HT1080 (cell line): ENCODE data around the gene CANT1. TPM values are rescaled to one million over a fixed set of nuclear protein-coding genes. Genes with fewer than 3 reads are reported as not detected.
A peak's percentile ranks its signal among the peaks of the same experiment; 100 is the strongest.
"Not testable (repeated sequence)": the region's sequence is repeated elsewhere in the genome, so short reads cannot be mapped to it uniquely, and the experiment has no call there.

Experiments
- DNase-seq: peaks from one replicate; pipeline ENCODE4 v3.0.0-alpha.2; 2015; ENCODE audit warnings: low read depth
- total RNA-seq: library from RNA; depleted of rRNA; stranded (reverse); fragments of >200 nt; shearing (Covaris generic); gene quantifications from 2 replicates; pipeline ENCODE4 v1.2.3, GENCODE V29; 2014

Gene CANT1
- total RNA-seq, 1 experiment from 2014 or later = 92.2 TPM

DNA sequence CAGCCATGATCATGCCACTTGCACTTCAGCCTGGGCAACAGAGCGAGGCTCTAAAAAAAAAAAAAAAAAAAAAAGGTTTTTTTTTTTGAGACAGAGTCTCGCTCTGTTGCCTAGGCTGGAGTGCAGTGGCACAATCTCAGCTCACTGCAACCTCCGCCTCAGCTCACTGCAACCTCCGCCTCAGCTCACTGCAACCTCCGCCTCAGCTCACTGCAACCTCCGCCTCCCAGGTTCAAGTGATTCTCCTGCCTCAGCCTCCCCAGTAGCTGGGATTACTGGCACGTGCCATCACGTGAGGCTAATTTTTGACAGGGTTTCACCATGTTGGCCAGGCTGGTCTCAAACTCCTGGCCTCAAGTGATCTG, 46.6 kb downstream of the CANT1 start:
- not testable (repeated sequence) for DNase-seq

DNA sequence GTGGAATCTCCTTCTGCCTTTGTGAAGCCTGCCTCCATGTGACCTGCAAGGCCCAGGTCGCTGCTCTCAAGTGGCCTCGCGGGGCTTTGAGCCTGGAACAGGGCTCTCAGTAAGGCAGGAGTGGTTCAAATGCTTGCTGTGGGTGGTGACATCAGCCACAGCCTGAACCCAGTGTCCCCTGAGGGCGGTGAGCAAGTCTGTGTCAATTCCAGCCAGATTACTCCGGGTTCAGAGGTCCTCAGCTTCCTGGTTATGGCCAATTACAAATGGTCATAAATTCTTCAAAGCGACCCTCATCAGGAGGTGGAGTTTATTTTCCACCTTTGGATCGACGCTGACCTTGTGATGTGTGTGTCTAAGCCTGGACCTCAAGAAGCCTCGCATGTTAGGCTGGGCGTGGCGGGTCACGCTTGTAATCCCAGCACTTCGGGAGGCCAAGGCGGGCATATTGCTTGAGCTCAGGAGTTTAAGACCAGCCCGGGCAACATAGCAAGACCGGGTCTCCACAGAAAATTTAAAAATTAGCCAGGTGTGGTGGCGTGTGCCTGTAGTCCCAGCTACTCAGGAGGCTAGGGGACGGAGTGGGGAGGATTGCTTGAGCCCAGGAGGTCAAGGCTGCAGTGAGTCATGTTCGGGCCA, 47.1 kb downstream of the CANT1 start:
- no peak for DNase-seq

- DNase-seq = no peak
Observed at GRCh38 chr17:78961571-78961970, 48.0 kb downstream of the CANT1 start.

DNA sequence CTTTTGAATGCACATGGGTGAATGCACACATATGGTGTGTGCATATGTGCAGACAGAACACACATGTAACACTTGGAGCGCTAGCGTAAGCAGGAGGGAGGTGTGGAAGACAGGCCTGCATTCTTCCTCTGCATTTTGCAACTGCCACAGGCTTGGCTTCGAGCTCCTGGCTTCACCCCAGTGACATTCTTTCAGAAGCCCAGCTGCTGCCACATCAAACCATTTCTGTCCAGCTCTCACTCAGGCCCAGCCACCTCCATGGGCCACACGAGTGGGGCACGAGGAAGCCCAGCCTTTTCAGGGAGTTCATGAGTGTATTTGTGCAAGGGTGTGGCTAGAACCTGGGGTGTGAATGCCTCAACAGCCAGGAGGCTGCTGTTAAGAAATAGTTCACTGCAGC, 48.6 kb downstream of the CANT1 start:
- DNase-seq = no peak

DNA sequence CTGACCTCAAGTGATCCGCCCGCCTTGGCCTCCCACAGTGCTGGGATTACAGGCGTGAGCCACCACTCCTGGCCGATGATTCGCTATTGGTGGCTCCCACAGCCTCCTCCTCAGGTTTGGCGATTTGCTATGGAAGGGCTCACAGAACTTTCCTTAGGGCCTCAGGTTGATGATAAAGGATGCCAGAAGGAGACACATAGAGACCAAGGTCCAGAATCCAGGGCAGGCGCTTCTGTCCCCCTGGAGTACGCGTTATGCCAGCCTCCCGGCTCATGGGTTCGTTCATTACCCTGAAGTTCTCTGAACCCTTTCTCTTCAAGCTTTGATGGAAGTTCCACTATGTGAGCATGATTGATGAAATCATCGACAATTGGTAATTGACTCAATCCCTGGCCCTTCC, 49.8 kb downstream of the CANT1 start:
- DNase-seq = no peak

DNA sequence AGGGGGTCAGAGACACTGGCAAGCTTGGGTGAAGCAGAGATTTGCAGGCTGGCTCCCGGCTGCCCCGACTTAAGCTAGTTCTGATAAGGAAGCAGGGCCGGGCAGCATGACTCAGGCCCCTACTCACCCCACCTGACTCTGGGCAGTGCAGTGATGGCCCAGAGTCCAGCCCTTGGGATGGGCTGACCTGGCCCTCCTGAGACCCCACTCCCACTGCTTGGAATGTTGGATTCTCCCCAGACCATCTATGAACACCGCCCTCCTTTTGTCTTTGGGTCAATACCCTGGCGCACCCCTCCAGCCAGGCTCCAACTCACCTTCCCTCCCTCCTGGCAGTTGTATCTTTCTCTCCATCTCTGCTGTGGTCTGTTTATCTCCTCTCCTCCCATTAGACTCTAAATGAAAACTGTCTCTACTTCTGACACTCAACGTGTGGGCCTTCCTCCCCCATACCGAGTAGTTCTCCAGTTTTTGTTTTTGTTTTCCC, 50.9 kb downstream of the CANT1 start:
- DNase-seq = peak; percentile 42

DNA sequence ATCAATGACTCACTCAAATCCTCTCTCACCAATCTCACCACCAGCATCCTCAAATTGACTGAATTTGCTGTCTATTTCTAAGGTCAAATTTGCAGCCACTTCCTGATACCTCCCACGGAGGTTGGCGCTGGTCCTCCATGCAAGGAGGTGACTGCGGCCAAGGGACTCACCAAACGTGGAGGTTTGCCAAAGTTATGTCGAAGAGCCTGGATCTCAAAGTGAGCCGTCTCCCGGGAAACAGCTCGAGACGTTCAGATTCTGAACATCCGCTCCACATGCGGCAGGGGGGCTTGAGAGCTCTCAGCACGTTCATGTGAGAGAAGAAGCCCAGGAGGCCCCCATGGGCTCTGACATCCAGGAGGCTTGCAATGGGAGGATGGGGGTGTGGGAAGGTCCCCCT, 52.4 kb downstream of the CANT1 start:
- DNase-seq = peak; percentile 78

- DNase-seq = no peak
Observed at GRCh38 chr17:78956254-78956653, 53.3 kb downstream of the CANT1 start.

GRCh38 chr17:78954684-78955083, 54.9 kb downstream of the CANT1 start:
- DNase-seq = no peak

GRCh38 chr17:78953356-78954350, 55.9 kb downstream of the CANT1 start:
- DNase-seq = no peak

- no peak for DNase-seq
Observed at GRCh38 chr17:78952706-78953105, 56.9 kb downstream of the CANT1 start.

DNA sequence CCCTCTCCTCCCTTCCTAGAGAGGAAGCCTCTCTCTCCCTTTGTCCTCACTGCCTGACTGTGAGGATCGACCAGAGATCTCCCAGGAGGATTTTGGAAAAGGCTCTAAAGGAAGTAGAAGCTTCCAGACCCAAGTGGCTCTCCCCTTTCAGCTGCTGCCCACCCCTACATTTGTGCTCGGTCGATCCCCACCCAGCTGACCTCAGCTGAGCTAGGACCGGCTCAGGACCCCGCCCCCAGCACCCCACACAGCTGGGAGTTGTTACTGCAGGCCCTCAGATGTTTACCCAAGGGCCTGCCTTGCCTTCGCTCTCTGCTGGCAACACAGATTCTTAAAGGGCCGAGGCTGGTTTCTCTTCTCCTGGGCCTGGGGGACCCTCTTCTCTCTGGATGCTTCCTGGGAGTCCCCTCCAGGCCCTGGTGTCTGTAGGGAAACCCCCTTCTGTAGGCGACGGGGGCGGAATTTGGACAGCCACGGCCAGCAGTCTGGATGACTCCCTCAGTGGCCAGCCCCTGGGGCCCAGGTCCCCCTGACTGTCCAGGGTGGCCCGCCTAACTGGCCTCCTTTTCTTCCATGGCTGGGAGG, 57.5 kb downstream of the CANT1 start:
- no peak for DNase-seq

GRCh38 chr17:78950870-78951269, 58.7 kb downstream of the CANT1 start:
- DNase-seq = no peak

DNA sequence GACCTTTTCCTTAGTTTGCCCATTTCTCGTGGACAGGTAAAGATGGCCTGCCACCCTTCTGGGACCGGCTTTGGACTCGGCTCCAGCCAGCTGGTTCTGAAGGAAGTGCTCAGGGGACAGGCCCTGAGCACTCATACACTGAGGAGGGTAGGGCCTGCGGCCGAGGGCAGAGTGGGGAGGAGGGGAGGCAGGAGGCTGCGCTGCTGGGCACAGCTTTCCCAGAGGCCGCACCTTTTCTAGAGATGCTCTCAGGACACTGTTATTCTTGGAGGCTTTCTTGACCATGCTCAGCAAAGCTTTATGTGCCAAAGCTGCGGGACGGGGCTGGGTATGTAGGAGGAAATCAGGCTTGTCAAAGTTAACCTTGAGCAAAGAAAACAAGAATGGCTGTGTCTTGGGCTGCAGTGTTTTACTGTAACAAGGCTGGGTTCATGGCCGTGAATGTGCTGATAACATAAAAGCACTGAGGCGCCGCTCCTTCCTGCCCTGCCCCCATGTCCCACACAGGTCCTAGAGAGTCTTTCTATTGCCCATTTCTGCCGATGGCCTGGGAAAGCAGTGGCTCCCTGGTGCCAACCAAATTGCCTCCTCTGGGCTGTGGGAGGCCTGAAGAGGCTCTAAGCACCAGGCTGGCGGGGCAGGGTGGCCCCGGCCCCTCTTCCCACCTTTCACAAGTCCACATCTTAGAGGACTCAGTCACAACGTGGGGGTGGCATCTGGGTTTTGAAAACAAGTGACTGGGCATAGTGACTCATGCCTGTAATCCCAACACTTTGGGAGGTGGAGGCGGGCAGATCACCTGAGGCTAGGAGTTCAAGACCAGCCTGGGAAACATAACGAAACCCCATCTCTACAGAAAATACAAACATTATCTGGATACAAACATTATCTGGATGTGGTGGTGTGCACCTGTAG, 62.1 kb downstream of the CANT1 start:
- DNase-seq = no peak

- DNase-seq = no peak
Observed at GRCh38 chr17:78946631-78947030, 62.9 kb downstream of the CANT1 start.

DNA sequence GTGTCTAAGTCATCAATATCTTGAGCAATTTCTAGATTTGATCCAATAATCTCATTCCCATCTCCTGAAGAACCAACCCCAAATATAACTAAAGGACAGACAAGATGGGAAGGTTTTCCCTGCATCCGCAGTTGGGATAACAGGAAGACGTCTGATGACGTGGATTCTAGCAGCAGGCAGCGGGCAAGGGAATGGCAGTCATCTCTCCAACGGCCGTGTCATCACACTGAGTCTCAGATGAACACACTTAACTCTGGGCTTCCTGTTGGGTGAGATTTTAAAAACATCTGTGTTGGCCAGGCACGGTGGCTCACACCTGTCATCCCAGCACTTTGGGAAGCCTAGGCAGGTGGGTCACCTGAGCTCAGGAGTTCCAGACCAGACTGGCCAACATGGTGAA, 63.4 kb downstream of the CANT1 start:
- DNase-seq = peak; percentile 53

DNA sequence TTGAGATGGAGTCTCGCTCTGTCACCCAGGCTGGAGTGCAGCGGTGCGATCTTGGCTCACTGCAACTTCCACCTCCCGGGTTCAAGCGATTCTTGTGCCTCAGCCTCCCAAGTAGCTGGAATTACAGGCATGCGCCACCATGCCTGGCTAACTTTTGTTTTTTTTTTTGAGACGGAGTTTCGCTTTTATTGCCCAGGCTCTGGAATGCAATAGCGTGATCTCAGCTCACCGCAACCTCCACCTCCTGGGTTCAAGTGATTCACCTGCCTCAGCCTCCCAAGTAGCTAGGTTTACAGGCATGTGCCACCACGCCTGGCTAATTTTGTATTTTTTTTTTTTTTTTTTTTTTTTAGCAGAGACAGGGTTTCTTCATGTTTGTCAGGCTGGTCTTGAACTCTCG, 64.1 kb downstream of the CANT1 start:
- not testable (repeated sequence) for DNase-seq

DNA sequence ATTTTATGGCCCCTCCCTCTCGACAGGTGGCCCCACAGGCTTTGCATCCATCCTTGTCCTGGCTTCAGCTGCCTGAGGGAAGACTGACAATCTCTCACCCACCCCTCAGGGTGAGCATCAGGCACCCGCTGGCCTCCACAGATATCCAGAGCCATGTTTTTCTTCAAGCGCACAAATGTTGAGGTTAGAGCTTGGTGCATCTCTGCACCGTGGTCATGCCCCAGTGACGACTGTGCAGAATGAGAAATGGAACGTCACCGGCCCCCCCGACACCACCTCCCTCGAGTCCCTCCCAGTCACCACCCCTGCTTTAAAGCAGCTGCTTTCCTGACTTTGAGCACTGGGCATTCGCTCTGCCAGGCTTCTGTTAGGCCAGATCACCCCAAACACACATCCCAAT, 64.6 kb downstream of the CANT1 start:
- DNase-seq = no peak

GRCh38 chr17:78944026-78944425, 65.5 kb downstream of the CANT1 start:
- DNase-seq = no peak
